M059J (cell line): ENCODE data around the gene COPZ2. TPM values are rescaled to one million over a fixed set of nuclear protein-coding genes. Genes with fewer than 3 reads are reported as not detected.
"Not testable (repeated sequence)": the region's sequence is repeated elsewhere in the genome, so short reads cannot be mapped to it uniquely, and the experiment has no call there.

Source experiments
- DNase-seq: peaks from one replicate; pipeline ENCODE4 v3.0.0-alpha.2; 2012; ENCODE audit warnings: low read depth
- total RNA-seq: library from RNA; depleted of rRNA; stranded (reverse); fragments of >200 nt; shearing (Covaris generic); gene quantifications from 2 replicates; pipeline ENCODE4 v1.2.3, GENCODE V29; 2014

The COPZ2 gene
- total RNA-seq, 1 experiment from 2014 or later: 27.3 TPM

DNA sequence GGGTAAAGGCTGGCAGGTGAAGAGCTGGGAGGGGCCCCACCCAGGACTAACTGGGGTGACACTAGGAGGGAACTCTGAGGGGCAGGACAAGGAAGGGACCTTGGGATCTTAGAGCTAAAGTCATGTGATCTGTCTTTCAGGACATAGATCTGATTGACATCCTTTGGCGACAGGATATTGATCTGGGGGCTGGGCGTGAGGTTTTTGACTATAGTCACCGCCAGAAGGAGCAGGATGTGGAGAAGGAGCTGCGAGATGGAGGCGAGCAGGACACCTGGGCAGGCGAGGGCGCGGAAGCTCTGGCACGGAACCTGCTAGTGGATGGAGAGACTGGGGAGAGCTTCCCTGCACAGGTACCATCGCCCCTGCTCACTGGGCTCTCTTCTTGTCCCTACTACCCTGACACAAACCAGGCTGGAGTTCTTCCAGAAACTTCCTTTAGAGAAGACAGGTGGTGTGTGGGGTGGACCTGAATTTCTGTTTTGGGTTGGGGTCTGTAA lies 18.7 kb upstream of the COPZ2 start:
- DNase-seq: no peak

DNA sequence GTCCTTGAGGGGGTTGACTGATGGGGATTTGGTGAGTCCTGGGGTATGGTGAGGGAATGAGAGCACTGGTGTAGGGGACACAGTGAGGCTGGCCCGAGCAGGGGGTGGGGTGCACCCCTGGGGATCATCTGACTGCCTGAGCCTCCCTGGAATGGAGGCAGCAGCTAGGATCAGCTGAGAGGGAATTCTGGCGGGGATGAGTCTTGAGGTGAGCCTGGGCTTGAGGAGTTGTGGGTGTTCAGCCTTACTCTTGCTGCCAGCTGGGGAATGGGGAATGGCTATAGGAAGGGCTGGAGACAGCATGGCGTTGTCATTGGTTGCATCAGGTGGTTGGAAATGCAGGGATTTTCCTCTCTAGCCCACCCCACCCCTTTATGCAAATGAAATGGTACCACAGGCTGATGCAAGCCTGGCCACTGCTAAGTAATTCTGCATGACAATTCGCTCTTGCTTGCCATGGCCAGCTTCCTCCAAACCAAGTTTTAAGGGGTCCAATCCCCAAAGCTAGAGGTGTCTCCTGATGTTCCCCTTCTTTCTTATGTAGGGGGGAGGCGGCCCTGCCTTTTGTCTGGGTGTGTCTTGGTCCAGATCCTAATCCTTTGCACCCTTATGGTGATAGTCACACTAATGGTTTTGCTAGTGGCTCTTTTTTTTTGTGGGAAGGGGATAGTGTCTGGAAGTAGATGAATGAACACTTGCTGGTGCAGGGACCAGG lies 18.1 kb upstream of the COPZ2 start:
- peak; percentile 16 for DNase-seq

DNA sequence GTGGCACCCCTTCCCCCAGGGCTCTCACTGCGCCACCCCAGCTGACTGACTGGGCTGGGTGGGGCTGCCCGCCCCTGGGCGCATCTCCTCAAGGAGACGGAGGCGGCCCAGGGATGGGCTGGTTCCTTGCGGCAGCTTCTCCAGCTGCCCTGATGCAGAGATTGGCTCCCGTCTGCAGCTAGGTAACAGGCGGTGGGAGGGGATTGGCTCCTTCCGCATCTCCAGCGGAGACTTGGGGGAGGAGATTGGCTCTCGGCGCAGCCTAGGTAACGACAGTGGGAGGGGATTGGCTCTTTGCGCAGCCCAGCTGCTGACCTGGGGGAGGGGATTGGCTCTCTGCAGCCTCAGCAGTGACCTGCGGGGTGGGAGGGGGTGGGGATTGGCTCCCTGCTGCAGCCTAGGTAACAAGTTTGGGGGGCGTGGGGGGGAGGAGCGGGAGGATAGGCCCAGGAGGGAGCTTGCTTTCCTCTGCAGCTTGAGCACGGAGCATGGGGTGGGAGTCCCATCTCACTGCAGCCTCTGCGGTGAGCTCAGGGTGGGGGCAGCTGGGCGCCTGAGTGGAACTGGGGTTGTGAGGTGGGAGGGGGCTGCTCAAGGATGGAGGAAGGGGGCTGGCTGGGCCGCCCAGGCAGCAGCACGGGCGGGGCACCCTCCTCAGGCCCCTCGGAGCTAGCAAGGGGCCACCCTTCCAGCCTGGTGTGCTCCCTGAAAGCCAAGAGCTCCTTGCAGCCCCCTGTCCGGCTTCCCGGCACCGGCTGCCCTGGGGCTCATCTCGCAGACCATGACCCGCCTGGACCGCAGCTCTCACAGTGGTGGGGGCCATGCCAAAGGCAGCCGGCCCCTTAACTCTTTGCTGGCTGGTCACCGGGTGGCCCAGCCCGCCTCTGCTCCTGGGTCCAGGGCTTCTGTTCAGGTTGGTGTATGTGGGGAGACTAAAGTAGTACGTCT lies 16.9 kb upstream of the COPZ2 start:
- no peak for DNase-seq

DNA sequence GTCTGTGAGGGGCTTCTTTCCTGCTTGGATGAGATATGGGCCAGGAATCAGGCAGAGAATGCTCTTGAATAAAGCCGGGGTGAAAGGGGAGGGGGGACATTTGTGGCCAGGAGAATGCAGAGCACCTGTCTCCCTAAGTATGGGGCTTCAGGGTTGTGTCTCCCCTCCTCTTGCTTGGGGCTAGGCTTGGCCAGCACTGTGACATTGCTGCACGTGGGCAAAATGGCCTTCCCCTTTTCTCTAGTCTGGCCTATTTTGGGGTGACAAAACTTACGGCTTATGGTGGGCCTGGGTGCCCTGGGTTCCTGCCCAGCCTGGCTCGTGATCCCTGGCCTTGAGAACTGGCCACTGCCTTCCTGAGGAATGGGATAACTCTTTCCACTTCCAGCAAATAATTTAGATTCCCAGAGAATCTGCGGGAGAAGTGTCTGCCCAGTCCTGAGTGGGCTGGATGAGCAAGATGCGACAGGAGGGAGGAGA lies 16.2 kb upstream of the COPZ2 start:
- no peak for DNase-seq

DNA sequence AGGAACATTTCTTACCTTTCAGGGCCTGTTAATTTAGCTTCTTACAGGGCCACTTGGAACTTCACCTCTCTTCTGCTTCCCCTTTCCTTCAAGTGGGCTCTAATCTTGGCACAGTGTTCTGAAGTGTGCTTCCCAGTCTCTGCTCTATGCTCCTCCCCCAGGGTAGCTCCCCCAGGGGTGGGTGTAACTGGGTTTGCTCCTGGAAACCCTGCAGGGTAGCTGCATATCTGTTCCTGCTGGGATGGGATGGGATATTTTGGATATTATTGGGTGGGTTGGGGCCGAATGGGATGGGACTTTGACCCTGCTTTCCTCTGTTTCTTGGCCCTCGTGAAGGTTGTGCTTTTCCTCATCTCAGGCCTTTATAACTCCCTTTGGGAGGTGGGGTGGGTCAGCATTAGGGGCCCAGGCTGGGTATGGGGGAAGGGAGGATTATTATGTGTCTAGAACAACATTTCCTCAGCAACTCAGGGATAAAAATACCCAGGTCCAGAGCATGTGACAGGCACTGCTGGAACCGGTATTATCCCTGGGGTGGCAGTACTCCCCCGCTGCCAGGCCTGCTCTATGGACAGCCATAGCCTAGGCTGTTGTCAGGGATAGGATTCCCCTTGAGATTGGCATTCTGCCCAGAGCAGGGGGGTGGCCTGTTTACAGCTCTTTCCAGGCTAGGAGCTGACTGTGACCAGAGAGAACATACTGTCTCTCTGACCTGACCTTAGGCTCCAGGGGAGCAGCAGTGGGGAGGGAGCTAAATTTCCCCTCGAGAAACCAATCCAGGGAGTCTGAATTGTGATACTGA lies 15.6 kb upstream of the COPZ2 start:
- no peak for DNase-seq

DNA sequence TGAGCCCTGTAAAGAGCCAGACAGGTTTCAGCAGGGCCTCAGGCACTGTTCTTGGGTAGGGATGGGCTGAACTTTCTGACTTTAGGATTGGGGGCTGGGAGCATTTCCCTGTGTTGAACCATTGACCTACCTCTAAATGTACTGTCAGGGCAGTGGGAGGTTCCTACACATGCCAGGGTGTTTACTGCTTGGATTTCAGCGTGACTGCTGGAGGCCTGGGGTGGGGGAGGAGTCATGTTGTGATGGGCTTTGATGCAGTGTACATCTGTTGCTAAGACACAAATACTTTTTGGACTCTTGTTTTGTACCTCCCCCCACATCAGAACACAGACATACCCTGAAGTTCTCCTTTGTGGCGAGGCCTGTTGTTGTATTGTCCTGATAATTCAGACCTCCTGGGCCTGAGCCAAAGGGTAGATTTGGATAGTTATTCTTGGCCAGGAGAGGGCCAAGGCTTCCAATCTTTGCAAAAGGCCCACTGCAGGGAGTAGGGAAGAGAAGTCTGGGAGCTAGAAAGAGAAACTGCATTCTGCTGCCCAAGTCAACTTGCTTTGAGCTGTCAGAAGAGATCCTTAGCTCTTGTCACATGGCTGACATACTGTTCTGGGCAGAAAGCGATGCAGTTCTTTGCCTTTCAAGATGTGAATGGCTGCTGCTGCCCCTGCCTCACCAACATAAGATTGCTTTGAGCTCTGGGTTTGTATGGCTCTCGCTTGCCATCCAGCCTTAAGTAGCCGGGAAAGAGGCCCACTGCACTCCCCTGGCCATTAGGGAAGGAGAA lies 14.3 kb upstream of the COPZ2 start:
- peak; percentile 66 for DNase-seq

DNA sequence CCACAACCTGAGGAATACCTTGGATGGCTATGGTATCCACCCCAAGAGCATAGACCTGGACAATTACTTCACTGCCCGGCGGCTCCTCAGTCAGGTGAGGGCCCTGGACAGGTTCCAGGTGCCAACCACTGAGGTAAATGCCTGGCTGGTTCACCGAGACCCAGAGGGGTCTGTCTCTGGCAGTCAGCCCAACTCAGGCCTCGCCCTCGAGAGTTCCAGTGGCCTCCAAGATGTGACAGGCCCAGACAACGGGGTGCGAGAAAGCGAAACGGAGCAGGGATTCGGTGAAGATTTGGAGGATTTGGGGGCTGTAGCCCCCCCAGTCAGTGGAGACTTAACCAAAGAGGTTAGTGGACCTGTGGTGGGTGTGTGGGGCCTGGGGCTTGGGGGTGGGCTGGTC lies 13.7 kb upstream of the COPZ2 start:
- DNase-seq: no peak

DNA sequence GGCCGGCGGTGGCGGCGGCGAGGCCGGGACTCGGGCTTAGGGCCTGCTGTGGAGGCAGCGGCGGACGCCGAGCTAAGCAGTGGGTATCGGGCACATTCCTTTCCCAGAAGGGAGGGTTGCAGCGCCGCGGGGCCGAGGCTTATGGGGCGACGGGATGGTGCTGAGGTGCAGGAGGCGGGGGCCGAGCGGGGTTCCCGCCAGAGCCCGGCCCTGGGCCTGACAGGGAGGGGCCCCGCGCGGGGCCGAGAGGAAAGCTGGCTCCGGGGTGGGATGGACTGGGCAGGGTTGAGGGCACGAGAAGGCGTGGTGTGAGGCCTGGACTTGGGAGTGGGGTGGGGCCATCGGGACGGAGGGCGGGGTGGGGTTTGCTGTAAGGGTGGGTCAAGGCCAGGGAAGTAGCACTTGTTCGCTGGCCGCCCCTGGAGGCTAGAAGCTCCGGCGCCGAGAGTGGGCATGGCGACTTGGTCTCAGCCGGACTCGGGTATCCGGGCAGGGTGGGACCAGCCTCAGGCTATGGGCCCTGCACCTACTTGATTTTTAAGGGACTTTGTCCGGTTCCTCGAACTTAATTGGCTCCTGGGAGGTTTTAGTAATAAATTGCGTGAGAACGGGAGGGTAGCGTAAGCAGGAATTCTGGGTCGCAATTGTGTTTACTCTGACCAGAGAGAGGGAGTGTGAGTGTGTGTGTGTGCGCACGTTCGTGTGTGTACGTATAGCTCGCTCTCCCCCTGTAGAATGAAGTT lies 11.0 kb upstream of the COPZ2 start:
- peak; percentile 89 for DNase-seq

DNA sequence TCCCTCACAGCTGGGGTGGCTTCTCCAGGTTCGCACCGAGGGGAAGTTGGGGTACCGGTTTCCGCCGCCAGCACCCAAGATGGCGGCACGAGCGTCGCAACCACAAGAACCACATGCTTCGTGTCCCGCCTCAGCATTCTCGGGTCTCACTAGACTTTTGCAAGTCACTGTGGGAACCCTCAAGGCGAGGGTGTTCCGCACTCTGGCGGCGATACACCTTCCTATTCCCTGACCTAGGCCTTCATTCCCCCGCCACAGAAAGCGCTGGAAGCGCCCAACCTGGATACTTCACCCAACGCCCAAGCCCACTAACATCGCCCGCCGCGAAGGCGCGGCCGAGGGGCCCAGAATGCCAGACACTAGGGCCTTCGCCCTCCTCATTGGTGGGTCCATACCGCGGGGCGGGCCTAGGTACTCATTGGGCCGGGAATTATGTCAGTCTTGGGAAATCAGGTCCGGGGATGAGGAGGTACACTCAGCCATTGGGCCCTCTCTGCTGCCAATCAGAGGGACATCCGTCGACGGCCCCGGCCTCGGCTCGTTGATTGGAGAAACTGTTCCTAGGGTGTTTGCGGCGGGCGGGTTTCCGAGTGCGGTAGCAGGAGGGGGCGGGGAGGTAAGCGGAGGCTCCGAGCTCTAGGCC lies 10.3 kb upstream of the COPZ2 start, which contains the start of gene NFE2L1:
Gene NFE2L1, plus strand, starts transcription at position 619 of the 643 bp plus-strand sequence. CDS start 2,760 bp downstream, outside the sequence.
- DNase-seq: peak; percentile 100

DNA sequence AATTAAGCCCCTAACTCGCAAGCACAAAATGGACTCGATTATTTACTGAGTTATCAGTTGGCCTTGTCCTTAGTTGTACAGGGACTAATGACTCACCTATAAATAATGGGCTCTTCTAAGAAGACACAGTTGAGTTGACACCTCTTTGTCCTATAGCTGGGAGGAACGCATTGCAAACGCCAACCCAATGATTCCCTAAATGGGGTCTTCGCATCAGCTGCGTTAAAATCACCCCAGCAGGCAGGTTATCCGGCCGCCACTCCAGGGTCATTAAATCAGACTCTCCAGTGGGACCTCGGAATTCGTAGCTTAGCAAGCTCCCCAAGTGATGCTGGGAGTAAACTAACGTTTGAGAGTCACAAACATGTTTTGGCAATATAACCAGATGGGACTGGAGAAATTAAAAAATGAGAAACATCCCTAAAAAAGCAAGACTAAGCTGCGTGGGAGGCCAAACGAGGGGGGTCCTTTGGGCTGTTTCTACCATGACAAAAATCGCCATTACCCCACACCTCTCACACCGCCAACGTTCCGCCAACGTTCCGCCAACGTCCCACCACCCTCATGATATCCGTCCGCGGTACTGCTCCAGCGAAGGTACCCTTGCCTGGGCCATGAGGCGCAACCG lies 9.6 kb upstream of the COPZ2 start:
- no peak for DNase-seq

DNA sequence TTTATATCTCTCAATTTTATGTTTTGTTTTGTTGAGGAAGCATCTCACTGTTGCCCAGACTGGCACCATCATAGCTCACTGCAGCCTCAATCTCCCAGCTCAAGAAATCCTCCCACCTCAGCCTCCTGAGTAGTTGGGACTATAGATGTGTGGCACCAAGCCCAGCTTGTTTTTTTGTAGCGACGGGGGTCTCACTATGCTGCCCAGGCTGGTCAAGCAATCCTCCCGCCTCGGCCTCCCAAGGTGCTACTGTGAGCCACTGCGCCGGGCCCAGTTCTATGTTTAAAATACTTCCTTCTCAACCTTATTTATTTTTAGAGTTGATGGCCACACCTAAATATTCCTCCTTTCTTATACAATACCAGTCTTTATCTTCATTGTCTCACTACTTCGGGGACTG lies 8.7 kb upstream of the COPZ2 start:
- no peak for DNase-seq

DNA sequence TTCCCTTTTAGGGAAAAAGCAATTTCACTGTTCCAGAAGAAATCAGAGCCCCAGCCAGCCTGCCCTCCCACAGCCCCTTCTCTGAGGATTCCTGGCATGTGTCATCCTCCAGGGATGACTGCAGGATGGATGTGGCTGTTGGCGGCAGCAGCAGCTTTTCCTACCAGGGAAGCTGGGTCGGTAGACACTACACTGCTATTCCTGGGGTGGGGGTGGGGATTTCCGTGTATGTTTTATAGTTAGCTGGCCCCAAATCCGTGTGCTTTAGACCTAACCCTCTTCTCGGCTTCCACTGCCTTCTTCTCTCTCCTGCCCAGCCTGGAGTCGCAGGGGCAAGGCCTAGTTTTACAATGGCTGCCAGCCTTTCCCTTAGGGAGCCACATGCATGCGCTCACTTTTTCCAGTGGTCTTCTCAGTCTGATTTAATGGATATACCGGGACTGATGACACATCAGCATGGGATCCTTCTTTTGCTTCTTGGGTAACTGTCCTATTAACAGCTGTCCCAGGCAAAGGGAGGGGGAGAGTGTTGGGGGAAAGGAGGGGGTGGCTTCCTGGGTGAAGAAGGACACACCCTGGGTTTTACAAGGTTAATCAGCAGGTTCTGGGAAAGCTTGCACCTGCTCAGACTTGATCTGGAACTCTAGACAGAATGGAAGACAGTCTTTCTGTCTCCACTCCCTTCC lies 7.9 kb upstream of the COPZ2 start:
- peak; percentile 29 for DNase-seq

DNA sequence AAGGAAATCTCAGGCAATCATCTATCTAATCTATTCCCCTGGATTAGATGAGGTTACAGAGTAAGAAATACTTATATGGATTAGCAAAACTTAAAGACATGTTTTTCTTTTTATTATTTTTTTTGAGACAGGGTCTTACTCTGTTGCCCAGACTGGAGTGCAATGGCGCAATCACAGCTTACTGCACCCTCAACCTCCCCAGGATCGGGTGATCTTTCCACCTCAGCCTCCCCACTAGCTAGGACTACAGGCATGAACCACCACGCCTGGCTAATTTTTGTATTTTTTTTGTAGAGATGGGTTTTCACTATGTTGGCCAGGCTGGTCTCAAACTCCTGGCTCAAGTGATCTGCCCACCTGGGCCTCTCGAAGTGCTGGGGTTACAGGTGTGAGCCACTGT lies 7.3 kb upstream of the COPZ2 start:
- DNase-seq: no peak

DNA sequence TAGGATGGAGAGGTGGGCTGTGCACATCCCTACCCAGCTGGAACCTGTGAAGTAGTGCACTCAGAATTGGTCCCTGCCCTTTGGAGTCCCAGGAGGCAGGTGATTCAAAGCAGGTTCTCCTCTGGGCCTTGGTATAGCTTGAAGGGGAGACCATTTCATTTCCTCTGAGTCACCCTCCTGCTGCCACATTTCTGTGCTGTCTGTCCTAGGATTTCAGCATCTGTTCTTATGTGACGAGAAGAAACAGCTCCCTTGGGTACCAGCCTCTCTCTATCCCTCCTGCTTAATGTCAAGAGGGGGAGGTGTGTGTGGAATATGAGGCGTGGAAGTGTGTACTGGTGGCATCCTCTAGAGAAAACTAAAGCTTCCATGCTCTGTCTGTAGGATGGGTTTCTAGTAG lies 5.6 kb upstream of the COPZ2 start:
- DNase-seq: no peak

DNA sequence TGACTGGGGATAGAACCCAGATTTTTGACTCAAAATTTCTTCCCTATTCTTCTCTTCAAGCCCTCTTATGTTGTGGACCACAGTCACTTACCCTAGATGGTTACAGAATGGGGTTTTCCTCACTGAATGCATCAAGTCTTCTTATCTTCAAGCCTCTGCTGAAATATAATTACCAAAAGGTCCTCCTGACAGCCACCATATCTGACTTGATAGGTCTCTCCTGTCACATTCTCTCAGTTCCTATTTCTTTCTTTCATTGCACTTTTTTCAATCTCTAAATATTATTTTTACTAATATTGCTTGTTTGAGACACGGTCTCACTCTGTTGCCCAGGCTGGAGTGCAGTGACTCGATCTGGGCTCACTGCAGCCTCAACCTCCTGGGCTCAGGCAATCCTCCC lies 1.1 kb upstream of the COPZ2 start:
- DNase-seq: no peak

DNA sequence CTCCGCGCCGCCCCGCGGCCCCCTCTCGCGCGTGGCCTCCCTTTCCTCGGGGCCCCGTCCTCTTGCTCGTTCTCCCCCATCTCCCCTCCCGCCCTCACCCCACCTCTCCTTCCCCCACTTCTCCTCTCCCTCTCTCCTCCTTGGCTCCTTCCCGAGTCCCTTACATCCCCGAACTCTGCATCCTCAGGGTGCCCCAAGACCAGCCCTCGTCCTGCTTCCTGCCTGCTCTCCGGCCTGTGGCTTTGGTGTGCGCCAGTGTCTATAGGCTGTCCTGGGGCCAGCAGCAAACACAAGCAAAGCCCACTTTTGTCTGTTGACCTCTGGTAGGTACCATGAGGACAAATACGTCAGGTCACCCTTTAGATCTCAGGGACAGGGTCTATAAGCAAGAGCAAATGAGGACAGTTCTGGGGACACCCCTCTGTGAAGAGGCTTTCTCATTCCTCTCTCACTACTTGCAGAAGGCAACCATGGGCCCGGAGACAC lies 284 bp upstream of the COPZ2 start:
- no peak for DNase-seq

DNA sequence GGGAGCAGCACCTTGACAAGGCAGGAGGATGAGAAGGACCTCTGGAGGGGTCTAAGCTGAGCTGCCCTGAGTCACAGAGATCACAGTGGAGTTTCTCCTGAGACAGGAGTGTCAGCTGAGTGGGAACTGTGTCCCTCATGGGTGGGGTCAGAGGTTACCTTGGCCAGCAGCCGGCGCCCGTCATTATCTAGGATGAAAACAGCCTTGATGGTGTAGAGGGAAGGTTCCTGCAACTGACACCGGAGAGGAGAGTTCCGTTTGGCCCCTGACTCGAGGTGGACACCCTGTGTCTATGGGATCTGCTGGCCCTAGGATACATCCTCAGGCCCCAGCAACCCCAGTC lies 933 bp downstream of the COPZ2 start:
- no peak for DNase-seq

DNA sequence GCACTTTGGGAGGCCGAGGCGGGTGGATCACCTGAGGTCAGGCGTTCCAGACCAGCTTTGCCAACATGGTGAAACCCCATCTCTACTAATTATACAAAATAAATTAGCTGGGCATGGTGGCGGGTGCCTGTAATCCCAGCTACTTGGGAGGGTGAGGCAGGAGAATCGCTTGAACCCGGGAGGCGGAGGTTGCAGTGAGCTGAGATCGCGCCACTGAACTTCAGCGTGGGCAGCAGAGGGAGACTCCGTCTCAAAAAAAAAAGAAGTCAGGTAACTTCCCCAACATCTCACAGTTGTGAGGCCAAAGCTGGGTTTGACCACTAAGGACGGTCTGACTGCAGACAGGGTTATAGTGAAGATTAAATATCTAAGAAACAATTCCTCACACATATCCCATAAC lies 2.9 kb downstream of the COPZ2 start:
- not testable (repeated sequence) for DNase-seq

DNA sequence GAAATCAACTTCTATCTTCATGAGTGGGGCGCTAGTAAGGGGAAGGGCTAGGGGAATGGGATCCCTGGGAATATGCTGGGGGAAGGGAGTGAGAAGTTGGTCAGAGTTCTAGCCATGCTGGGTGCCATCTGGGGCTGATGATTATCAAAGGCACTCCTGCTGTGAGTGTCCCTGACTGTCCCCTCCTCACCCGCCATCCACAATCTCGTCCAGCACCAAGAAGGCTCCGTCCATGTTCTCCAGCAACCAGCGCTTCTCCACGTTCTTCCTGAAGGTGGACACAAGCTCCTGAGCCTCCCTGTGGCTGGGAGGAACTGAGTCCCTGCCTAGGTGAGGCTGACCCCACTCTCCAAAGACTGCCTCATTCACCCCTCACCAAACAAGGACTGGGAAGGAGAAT lies 5.6 kb downstream of the COPZ2 start:
- no peak for DNase-seq
